Effector memory CD8-positive, alpha-beta T cell (primary cell): ENCODE results near the gene MEOX2.

Experiments
- ATAC-seq: fragments of 150-1000 bp; cut with Tn5 transposase; replicated peaks from 2 replicates; pipeline ENCODE4 v1.10.0; 2021; ENCODE audit warnings: mild to moderate bottlenecking, moderate library complexity
- DNase-seq, 3 experiments: peaks; one replicate each; pipeline ENCODE4 v3.0.0; 2021
- H3K27ac Mint-ChIP-seq, 2 donors: one replicate each; pipeline ENCODE4 v1.8.0; 2022; ENCODE audit warnings: mild to moderate bottlenecking in 2 of 2, mixed read lengths in 2 of 2, moderate library complexity in 2 of 2
- H3K27me3 Mint-ChIP-seq, 2 donors: one replicate each; pipeline ENCODE4 v1.8.0; 2022; ENCODE audit warnings: mixed read lengths in 2 of 2
- H3K36me3 Mint-ChIP-seq: one replicate; pipeline ENCODE4 v1.8.0; 2022; ENCODE audit warnings: mild to moderate bottlenecking, moderate library complexity, mixed read lengths; ENCODE audit not compliant: insufficient read depth
- H3K4me1 Mint-ChIP-seq, 2 donors: one replicate each; pipeline ENCODE4 v1.8.0; 2022; ENCODE audit warnings: low read depth in 2 of 2, mixed read lengths in 2 of 2
- H3K4me3 Mint-ChIP-seq, 2 donors: one replicate each; pipeline ENCODE4 v1.8.0; 2022; ENCODE audit warnings: mild to moderate bottlenecking in 2 of 2, mixed read lengths in 2 of 2, moderate library complexity in 2 of 2
- H3K9me3 Mint-ChIP-seq, 2 donors: one replicate each; pipeline ENCODE4 v1.8.0; 2022; ENCODE audit warnings: mixed read lengths in 2 of 2

MEOX2 gene

GRCh38 chr7:15620491-15621185 is 65.8 kb downstream of the MEOX2 start:
- ATAC-seq: no peak
- Mint-ChIP-seq H3K27me3 (no peaks in the 10 kb centered on the region), H3K9me3 (no peaks in the 10 kb centered on the region), H3K4me3 (no peak overlapping the region), H3K36me3 (no peaks in the 10 kb centered on the region), H3K4me1 (no peaks in the 10 kb centered on the region), H3K27ac (no peak overlapping the region)
- DNase-seq: no peak

- H3K4me3 Mint-ChIP-seq: no peak overlapping the region
- no peaks in the 10 kb centered on the region for H3K27me3 Mint-ChIP-seq
- no peaks in the 10 kb centered on the region for H3K4me1 Mint-ChIP-seq
- no peaks in the 10 kb centered on the region for H3K9me3 Mint-ChIP-seq
- no peak overlapping the region for H3K27ac Mint-ChIP-seq
- ATAC-seq (no peak), DNase-seq (no peak)
- H3K36me3 Mint-ChIP-seq: no peaks in the 10 kb centered on the region
These were observed 68.2 kb downstream of the MEOX2 start for GRCh38 chr7:15618275-15618674.

GRCh38 chr7:15612205-15612604 is 74.3 kb downstream of the MEOX2 start:
- ATAC-seq (no peak), DNase-seq (no peak)
- no peaks in the 10 kb centered on the region for H3K36me3 Mint-ChIP-seq
- no peaks in the 10 kb centered on the region for H3K27me3 Mint-ChIP-seq
- peaks cover 0 to 3% of the 10 kb centered on the region in 2 donors for H3K9me3 Mint-ChIP-seq
- H3K27ac Mint-ChIP-seq: no peak overlapping the region
- H3K4me1 Mint-ChIP-seq: no peaks in the 10 kb centered on the region
- no peak overlapping the region for H3K4me3 Mint-ChIP-seq

GRCh38 chr7:15610503-15610902 is 76.0 kb downstream of the MEOX2 start:
- Mint-ChIP-seq H3K4me3 (no peak overlapping the region), H3K27ac (no peak overlapping the region), H3K27me3 (no peaks in the 10 kb centered on the region), H3K9me3 (peaks cover 0 to 3% of the 10 kb centered on the region in 2 donors), H3K36me3 (no peaks in the 10 kb centered on the region), H3K4me1 (no peaks in the 10 kb centered on the region)
- DNase-seq: no peak
- no peak for ATAC-seq

DNA sequence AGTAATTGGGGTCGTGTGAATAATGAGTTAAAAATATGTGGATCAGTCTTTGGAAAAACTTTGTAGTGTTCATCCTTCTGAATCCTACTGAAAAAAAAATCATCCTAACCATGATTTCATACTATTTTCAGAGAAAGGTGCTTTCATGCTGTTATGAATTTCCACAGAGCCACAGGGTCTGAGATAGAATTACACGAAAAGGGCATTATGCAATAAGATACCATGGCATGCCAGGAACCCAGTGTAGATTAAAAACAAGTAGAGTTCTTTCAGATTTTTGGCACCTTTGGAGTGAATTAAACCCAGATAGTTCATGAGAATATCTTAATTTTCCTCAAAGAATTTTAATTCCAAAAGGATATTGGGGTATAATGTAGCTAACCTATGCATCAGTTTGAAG is 77.2 kb downstream of the MEOX2 start:
- peaks cover 0 to 3% of the 10 kb centered on the region in 2 donors for H3K9me3 Mint-ChIP-seq
- H3K4me1 Mint-ChIP-seq: no peaks in the 10 kb centered on the region
- H3K36me3 Mint-ChIP-seq: no peaks in the 10 kb centered on the region
- no peaks in the 10 kb centered on the region for H3K27me3 Mint-ChIP-seq
- no peak for ATAC-seq
- H3K27ac Mint-ChIP-seq: no peak overlapping the region
- no peak overlapping the region for H3K4me3 Mint-ChIP-seq
- DNase-seq: no peak

GRCh38 chr7:15607529-15608210 is 78.8 kb downstream of the MEOX2 start:
- Mint-ChIP-seq H3K27ac (no peak overlapping the region), H3K27me3 (no peaks in the 10 kb centered on the region), H3K4me1 (no peaks in the 10 kb centered on the region), H3K36me3 (no peaks in the 10 kb centered on the region), H3K4me3 (no peak overlapping the region), H3K9me3 (peaks cover 8 to 9% of the 10 kb centered on the region in 2 donors)
- DNase-seq (no peak), ATAC-seq (no peak)

GRCh38 chr7:15606561-15606960 is 79.9 kb downstream of the MEOX2 start:
- DNase-seq (no peak), ATAC-seq (no peak)
- H3K4me3 Mint-ChIP-seq: no peak overlapping the region
- no peaks in the 10 kb centered on the region for H3K4me1 Mint-ChIP-seq
- H3K36me3 Mint-ChIP-seq: no peaks in the 10 kb centered on the region
- no peaks in the 10 kb centered on the region for H3K27me3 Mint-ChIP-seq
- no peak overlapping the region for H3K27ac Mint-ChIP-seq
- H3K9me3 Mint-ChIP-seq: peaks cover 8 to 9% of the 10 kb centered on the region in 2 donors

- no peaks in the 10 kb centered on the region for H3K36me3 Mint-ChIP-seq
- H3K9me3 Mint-ChIP-seq: peaks cover 7 to 8% of the 10 kb centered on the region in 2 donors
- DNase-seq (no peak), ATAC-seq (no peak)
- H3K27me3 Mint-ChIP-seq: no peaks in the 10 kb centered on the region
- H3K4me1 Mint-ChIP-seq: no peaks in the 10 kb centered on the region
- no peak overlapping the region for H3K27ac Mint-ChIP-seq
- no peak overlapping the region for H3K4me3 Mint-ChIP-seq
These were observed 82.3 kb downstream of the MEOX2 start for GRCh38 chr7:15604166-15604565.

DNA sequence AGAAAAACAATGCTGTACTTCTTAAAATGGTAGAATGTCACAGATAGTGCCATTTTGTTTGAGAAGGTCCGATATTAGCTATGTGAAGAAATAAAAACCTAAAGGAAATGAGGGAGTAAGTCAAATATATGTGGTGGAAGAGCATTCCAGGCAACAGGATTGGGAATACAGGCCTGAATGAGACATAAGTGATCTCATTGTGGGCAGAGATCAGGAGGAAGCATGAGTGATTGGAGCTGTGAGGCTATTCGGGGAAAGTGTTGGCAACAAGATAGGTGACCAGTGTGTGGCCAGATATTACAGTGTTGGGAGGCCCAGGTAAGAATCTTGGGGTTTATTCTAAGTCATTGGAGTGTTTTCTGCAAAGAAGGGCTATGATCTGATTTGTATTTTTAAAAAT is 83.4 kb downstream of the MEOX2 start:
- H3K4me1 Mint-ChIP-seq: no peaks in the 10 kb centered on the region
- no peak overlapping the region for H3K4me3 Mint-ChIP-seq
- H3K27ac Mint-ChIP-seq: no peak overlapping the region
- H3K9me3 Mint-ChIP-seq: peaks cover 7 to 8% of the 10 kb centered on the region in 2 donors
- no peak for ATAC-seq
- no peak for DNase-seq
- H3K27me3 Mint-ChIP-seq: no peaks in the 10 kb centered on the region
- H3K36me3 Mint-ChIP-seq: no peaks in the 10 kb centered on the region

GRCh38 chr7:15602236-15602635 is 84.2 kb downstream of the MEOX2 start:
- Mint-ChIP-seq H3K27ac (no peak overlapping the region), H3K9me3 (peaks cover 6 to 8% of the 10 kb centered on the region in 2 donors), H3K27me3 (no peaks in the 10 kb centered on the region), H3K4me1 (no peaks in the 10 kb centered on the region), H3K36me3 (no peaks in the 10 kb centered on the region), H3K4me3 (no peak overlapping the region)
- ATAC-seq: no peak
- DNase-seq: no peak

- no peak overlapping the region for H3K27ac Mint-ChIP-seq
- no peak for ATAC-seq
- H3K4me3 Mint-ChIP-seq: no peak overlapping the region
- H3K36me3 Mint-ChIP-seq: no peaks in the 10 kb centered on the region
- no peaks in the 10 kb centered on the region for H3K27me3 Mint-ChIP-seq
- H3K9me3 Mint-ChIP-seq: peaks cover 6 to 8% of the 10 kb centered on the region in 2 donors
- no peaks in the 10 kb centered on the region for H3K4me1 Mint-ChIP-seq
- no peak for DNase-seq
These were observed 85.3 kb downstream of the MEOX2 start for GRCh38 chr7:15601175-15601574.

DNA sequence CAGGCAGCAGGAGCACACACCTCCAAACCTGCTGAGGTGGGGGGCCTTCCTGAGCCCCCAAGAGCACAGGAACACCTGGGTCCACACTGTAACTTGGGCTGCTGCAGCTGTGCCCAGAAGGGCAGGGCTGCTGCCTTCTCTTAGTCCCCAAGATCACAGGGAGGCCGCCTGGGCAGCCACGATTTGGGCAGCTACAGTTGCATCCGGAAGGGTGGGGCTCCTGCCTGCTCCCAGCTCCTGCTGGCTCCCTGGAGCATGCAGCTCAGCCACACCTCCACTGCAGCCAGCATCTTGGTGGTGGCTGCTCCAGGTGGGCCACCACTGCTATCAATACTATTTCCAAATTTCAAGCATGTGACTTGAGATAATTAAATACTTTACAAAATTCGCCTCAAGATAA is 86.2 kb downstream of the MEOX2 start:
- Mint-ChIP-seq H3K4me3 (no peak overlapping the region), H3K27ac (no peak overlapping the region), H3K27me3 (no peaks in the 10 kb centered on the region), H3K9me3 (peaks cover 6 to 8% of the 10 kb centered on the region in 2 donors), H3K36me3 (no peaks in the 10 kb centered on the region), H3K4me1 (no peaks in the 10 kb centered on the region)
- ATAC-seq: no peak
- DNase-seq: no peak

GRCh38 chr7:15594461-15594860 is 92.0 kb downstream of the MEOX2 start:
- no peaks in the 10 kb centered on the region for H3K4me1 Mint-ChIP-seq
- no peaks in the 10 kb centered on the region for H3K27me3 Mint-ChIP-seq
- no peak overlapping the region for H3K27ac Mint-ChIP-seq
- H3K9me3 Mint-ChIP-seq: peaks cover 2 to 7% of the 10 kb centered on the region in 2 donors
- DNase-seq (no peak), ATAC-seq (no peak)
- no peak overlapping the region for H3K4me3 Mint-ChIP-seq
- no peaks in the 10 kb centered on the region for H3K36me3 Mint-ChIP-seq

DNA sequence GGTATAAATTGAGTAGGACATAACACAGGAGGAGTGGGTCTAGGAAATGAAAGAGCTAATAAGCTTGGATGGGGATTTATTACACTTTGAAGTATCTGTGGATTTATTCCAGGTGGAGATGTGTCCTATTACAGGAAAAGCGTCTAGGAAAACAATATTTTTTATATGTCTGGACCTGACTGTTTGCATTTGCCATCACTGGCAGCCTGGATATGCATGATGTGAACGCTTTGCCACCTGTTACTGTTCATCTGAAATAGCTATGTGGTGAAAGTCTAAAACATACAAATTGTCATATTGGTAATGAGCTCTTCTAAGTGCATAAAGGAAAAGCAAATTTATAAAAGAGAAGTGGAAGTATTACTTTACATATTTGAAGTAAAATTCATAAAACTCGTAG is 93.1 kb downstream of the MEOX2 start:
- no peak for DNase-seq
- no peak overlapping the region for H3K4me3 Mint-ChIP-seq

More for the DNA sequence above, 93.1 kb downstream of the MEOX2 start:
- no peaks in the 10 kb centered on the region for H3K4me1 Mint-ChIP-seq
- ATAC-seq: no peak
- H3K36me3 Mint-ChIP-seq: no peaks in the 10 kb centered on the region
- H3K27ac Mint-ChIP-seq: no peak overlapping the region
- H3K9me3 Mint-ChIP-seq: peaks cover 3 to 10% of the 10 kb centered on the region in 2 donors
- no peaks in the 10 kb centered on the region for H3K27me3 Mint-ChIP-seq
